Activated naive CD4-positive, alpha-beta T cell treated with anti-CD3 and anti-CD28 coated beads, Interleukin-2, amount 50 U/mL, for 24 hours (primary cell): ENCODE measurements around the gene KCNH3.
A peak's percentile ranks its signal among the peaks of the same experiment; 100 is the strongest.
"Not testable (repeated sequence)": the region's sequence is repeated elsewhere in the genome, so short reads cannot be mapped to it uniquely, and the experiment has no call there.

Source experiments
- H3K27ac Mint-ChIP-seq: one replicate; pipeline ENCODE4 v1.8.0; 2021; ENCODE audit warnings: mild to moderate bottlenecking, mixed read lengths
- H3K27me3 Mint-ChIP-seq: one replicate; pipeline ENCODE4 v1.8.0; 2021; ENCODE audit warnings: mixed read lengths
- H3K36me3 Mint-ChIP-seq: one replicate; pipeline ENCODE4 v1.8.0; 2021; ENCODE audit warnings: mixed read lengths
- H3K4me1 Mint-ChIP-seq: one replicate; pipeline ENCODE4 v1.8.0; 2021; ENCODE audit warnings: mixed read lengths
- H3K4me3 Mint-ChIP-seq: one replicate; pipeline ENCODE4 v1.8.0; 2021; ENCODE audit warnings: mild to moderate bottlenecking, mixed read lengths
- H3K9me3 Mint-ChIP-seq: one replicate; pipeline ENCODE4 v1.8.0; 2021; ENCODE audit warnings: mixed read lengths

KCNH3 gene

DNA sequence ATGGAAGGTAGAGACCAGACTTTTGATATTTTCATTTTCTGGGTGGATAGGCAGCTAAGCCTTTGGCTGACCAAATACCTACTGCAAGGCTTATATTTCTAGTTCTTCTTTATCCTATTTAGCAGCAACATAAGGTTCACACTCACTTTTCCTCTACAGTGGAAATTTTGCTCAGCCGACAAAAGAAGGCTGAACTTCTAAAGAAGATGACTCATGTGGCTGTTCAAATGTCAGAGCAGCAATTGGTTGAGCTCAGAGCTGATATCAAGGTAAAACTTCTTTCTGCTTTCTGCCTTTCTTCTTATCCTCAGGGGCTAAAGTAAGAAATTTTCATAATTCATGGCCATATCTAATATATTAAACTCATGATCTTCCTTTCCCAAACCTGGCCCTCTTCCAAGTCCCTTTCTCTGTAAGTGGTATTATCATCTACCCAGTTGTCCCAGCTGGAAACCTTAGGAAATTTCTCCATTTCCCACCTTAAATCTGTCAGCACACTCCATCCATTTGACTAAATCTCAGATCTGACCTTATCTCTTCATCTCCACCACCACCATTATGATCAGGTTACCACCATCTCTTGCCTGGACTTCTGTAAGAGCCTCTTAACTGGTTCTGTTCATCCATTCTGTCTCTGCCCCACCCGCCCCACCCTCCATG is 19.8 kb upstream of the KCNH3 start:
- Mint-ChIP-seq H3K4me3 (no peak overlapping the region), H3K4me1 (peaks cover 6% of the 10 kb centered on the region), H3K36me3 (no peaks in the 10 kb centered on the region), H3K27me3 (no peaks in the 10 kb centered on the region), H3K27ac (no peak overlapping the region), H3K9me3 (no peaks in the 10 kb centered on the region)

DNA sequence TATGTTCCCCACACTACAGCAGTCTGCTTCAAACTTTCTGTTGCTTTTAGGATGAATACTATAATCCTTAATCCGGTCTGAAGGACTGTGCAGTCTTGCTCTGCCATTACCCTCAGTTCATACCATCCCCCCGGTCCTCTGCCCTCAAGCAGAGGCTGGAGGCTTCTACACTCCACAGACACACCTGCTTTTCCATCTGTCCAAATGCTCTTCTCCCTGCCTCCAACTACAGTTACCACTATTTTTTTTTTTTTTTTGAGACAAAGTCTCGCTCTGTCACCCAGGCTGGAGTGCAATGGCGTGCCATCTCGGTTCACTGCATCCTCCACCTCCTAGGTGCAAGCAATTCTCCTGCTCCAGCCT is 19.3 kb upstream of the KCNH3 start:
- Mint-ChIP-seq H3K36me3 (no peaks in the 10 kb centered on the region), H3K9me3 (no peaks in the 10 kb centered on the region), H3K4me1 (peaks cover 6% of the 10 kb centered on the region), H3K27ac (no peak overlapping the region), H3K4me3 (no peak overlapping the region), H3K27me3 (no peaks in the 10 kb centered on the region)

DNA sequence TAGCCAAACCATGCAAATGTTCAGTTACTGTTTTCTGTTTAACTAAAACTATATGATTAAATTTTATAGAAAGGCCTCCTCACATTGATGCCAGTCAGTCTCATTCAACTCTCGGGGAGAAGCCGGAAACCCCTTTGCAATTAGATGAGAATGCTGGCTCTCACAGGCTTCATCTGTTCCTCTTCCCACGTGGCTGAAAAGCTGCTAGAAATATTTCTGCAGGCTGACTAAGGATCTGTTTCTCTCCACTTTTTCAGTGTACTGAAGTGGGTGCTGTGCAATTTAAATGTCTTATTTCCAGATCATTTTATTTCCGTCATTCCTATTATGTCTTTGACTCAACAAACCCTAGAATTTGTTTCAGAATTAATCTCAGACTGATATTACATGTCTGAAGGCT is 17.4 kb upstream of the KCNH3 start:
- H3K36me3 Mint-ChIP-seq: no peaks in the 10 kb centered on the region
- no peak overlapping the region for H3K4me3 Mint-ChIP-seq
- H3K27ac Mint-ChIP-seq: no peak overlapping the region
- H3K9me3 Mint-ChIP-seq: no peaks in the 10 kb centered on the region
- H3K27me3 Mint-ChIP-seq: no peaks in the 10 kb centered on the region
- H3K4me1 Mint-ChIP-seq: peaks cover 6% of the 10 kb centered on the region

DNA sequence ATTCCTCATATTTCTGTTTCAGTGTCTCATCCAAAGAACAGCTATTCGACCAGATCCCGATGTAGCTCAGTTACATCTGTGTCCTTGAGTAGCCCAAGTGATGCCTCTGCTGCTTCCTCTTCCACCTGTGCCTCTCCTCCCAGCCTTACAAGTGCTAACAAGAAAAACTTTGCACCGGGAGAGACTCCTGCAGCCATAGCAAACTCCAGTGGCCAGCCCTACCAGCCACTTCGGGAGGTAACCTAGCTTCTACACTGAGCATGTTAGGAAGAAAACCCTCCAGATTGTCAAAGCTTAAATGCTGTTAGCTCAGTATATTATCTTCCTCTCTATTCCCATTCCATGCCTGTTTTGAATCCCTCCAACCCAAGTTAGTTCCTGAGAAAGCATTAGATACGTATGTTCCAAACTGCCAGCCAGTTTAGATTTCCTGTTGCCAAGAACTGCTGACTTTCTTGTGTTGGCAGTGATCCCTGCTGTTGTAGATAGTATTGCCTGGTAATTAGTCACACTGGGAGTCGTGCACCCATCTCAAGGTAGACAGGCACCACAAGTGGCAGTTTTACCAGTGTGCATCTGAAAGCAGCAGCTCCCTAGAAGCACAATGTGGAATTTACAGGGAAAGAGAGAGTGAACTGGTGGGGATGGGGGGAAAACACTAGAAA is 14.0 kb upstream of the KCNH3 start:
- Mint-ChIP-seq H3K9me3 (no peaks in the 10 kb centered on the region), H3K36me3 (no peaks in the 10 kb centered on the region), H3K27ac (no peak overlapping the region), H3K27me3 (no peaks in the 10 kb centered on the region), H3K4me1 (no peaks in the 10 kb centered on the region), H3K4me3 (no peak overlapping the region)

DNA sequence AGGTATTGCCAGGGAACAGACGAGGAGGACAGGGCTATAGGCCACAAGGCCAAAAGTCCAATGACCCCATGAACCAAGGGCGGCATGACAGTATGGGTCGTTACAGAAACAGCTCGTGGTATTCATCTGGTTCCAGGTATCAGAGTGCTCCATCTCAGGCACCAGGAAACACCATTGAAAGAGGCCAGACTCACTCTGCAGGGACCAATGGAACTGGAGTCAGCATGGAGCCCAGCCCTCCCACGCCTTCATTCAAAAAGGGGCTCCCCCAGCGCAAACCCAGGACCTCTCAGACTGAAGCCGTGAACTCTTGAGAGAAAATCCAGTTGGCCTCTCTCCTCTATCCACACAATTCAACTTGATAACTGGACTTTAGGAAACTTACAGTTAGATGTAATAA is 12.9 kb upstream of the KCNH3 start:
- H3K36me3 Mint-ChIP-seq: no peaks in the 10 kb centered on the region
- no peaks in the 10 kb centered on the region for H3K4me1 Mint-ChIP-seq
- no peak overlapping the region for H3K4me3 Mint-ChIP-seq
- no peak overlapping the region for H3K27ac Mint-ChIP-seq
- H3K27me3 Mint-ChIP-seq: no peaks in the 10 kb centered on the region
- no peaks in the 10 kb centered on the region for H3K9me3 Mint-ChIP-seq

DNA sequence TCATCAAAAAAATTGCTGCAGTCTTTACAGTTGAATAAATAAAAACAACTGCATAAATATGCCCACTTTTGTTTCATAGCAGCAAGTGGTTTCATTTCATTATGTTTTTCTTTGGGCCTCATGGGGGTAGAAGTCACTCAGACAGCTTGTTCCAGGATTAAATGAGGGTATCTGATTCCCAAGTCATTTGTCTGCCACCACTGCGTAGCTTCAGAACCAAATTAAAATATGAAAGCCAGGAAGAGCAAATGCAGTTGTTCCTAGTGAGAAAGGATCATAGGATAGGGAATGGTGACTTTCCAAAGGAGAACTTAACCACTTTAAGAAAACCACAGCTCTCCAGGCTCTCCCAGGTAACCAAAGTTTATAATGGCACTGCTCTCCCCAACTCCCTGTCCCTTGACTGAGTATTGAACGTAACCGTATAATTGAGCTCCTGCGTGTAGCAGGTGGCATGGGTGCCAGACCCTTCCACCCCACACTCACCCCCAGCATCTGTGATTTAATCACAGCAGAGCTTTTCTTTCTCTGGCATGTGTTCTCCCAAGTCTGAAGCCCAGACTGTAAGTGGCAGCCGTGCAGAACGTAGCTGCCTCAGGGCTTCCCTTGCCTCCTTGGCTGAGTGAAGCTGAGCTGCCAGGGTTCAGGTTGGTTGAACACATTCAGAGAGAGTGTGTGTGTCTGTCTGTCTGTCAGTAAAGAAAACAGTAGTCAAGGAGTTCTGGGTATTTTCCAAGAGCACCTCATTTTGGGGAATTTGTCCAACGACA is 11.3 kb upstream of the KCNH3 start:
- Mint-ChIP-seq H3K27me3 (no peaks in the 10 kb centered on the region), H3K4me1 (no peaks in the 10 kb centered on the region), H3K27ac (no peak overlapping the region), H3K9me3 (no peaks in the 10 kb centered on the region), H3K36me3 (no peaks in the 10 kb centered on the region), H3K4me3 (no peak overlapping the region)

DNA sequence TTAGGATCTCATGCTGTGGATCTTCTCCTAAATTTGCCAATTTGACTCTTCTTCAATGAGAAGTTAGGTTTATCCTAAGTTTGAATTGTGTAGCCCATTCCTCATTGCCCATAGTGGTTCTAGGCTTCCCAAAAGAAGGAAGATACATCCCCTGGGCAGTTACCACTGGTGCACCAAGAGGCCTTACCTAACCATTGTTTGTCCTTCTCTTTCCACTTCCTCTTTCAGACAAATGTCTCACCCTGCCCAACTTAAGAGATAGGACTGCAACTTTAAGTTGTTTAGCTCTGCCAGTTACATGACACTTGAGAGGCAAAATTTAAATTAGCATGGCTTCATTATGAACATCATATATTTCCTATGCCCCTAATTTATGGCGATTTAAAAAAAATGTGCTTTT is 9.4 kb upstream of the KCNH3 start:
- Mint-ChIP-seq H3K4me1 (no peaks in the 10 kb centered on the region), H3K36me3 (no peaks in the 10 kb centered on the region), H3K27ac (no peak overlapping the region), H3K27me3 (no peaks in the 10 kb centered on the region), H3K4me3 (no peak overlapping the region), H3K9me3 (no peaks in the 10 kb centered on the region)

DNA sequence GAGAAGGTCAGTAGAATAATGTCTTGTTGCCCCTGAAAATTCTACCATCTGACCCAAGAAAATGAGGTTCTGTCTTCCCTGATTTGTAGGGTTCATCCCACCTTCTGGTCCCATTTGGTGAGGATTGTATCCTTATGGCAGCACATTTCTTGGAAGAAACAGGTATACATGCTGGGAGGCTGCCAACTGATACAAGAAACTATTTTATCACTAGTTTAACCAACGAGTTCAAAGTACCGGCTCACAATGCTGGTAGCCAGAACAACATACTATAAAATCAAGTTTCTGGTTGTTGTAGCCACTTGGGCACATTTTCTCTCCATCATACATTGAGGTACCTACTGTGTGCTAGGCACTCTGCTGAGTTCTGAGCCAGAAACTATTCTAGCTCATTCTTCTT is 7.1 kb upstream of the KCNH3 start:
- H3K27me3 Mint-ChIP-seq: no peaks in the 10 kb centered on the region
- no peaks in the 10 kb centered on the region for H3K4me1 Mint-ChIP-seq
- no peaks in the 10 kb centered on the region for H3K9me3 Mint-ChIP-seq
- no peak overlapping the region for H3K27ac Mint-ChIP-seq
- H3K4me3 Mint-ChIP-seq: no peak overlapping the region
- H3K36me3 Mint-ChIP-seq: no peaks in the 10 kb centered on the region

DNA sequence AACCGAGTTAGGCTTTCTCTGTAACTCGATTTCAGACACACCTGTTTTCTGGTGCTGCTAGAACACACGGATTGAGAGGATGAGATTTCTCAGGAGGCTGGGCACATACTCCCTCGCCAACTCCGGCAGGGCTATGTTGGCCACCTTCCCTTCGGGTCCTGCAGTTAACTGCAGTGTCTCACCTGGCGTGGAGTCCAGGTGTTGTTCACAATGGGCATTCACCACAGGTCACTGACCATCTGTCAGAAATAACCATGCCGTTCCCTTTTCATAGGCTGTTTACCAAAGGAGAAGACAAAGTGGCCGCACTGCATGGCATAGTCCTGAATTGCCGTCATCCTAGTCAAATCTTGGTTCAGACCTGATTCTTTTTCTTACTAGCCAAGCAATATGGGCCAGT is 5.5 kb upstream of the KCNH3 start:
- no peaks in the 10 kb centered on the region for H3K9me3 Mint-ChIP-seq
- H3K27ac Mint-ChIP-seq: no peak overlapping the region
- no peaks in the 10 kb centered on the region for H3K36me3 Mint-ChIP-seq
- H3K4me3 Mint-ChIP-seq: no peak overlapping the region
- H3K4me1 Mint-ChIP-seq: no peaks in the 10 kb centered on the region
- H3K27me3 Mint-ChIP-seq: no peaks in the 10 kb centered on the region

DNA sequence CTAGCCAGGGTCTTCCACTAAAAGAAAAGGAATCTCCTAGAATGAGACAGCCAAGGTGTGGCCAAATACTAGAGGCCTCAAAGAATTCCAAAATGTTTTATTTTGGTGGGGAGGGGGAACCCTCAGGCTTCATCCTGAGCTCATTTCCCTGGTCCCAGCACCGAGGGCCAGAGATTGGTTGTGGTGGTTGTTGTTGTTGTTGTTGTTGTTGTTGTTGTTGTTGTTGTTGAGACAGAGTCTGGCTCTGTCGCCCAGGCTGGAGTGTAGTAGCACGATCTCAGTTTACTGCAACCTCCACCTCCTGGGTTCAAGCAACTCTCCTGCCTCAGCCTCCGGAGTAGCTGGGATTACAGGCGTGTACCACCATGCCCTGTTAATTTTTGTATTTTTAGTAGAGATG is 4.7 kb upstream of the KCNH3 start:
- H3K4me1 Mint-ChIP-seq, H3K36me3 Mint-ChIP-seq, H3K27ac Mint-ChIP-seq: not testable (repeated sequence)

DNA sequence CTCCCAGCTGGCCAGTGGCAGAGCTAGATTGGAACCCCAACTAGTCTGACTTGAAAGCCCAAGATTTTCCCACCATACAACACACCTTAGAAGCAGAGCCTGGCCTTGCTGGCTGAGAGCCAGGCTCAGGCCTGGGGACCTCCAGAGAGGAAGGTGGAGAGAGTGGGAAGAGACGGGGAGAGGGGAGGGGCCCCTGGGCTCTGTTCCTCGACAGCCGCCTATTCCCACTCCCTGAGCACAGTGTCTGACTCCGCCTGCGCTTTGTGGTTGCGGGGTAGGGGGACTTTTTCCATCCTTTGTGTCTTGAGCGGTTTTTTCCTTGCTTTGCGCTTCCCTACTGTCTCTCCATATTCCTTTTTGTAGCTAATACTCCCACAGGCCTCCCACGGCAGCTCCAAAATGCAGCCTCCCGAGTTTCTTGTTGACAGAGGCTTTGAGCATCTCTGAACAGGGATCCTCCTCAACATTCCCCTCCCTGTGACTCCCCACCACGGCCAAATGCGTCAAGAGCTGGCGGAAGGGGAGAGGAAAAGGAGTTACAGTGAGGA is 4.0 kb upstream of the KCNH3 start:
- Mint-ChIP-seq H3K4me3 (no peak overlapping the region), H3K36me3 (no peaks in the 10 kb centered on the region), H3K9me3 (no peaks in the 10 kb centered on the region), H3K27me3 (no peaks in the 10 kb centered on the region), H3K4me1 (no peaks in the 10 kb centered on the region), H3K27ac (no peak overlapping the region)

More for the DNA sequence above, 4.7 kb upstream of the KCNH3 start:
- not testable (repeated sequence) for H3K4me3 Mint-ChIP-seq, H3K27me3 Mint-ChIP-seq, H3K9me3 Mint-ChIP-seq

DNA sequence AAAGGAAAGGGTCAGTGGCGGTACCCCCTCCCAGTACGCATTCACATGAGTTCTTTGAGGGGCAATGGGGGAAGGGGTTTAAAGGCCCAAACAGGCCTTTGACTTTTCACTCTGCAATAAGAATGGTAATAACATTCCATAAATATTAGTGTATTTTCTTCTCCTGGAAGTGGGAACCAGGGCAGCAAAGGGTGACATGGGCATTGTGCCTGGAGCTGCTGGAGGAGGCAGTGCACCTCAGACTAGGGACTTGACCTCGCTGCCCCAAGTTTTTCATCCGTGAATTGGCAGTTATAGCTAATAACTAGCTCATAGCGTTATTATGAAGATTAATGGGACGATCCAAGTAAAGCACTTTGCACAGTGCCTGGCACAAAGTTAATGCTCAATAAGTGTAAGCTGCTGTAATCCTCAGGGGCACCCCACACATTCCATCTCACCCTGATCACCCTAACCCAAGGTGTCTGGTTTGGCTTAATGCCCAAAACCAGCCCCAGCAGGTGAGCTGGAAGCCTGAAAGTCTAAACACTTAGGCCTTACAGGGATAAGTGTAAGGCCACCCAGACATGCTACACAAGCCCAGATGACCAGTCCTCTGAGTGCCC is 2.8 kb upstream of the KCNH3 start:
- H3K4me1 Mint-ChIP-seq: peaks cover 9% of the 10 kb centered on the region
- H3K36me3 Mint-ChIP-seq: no peaks in the 10 kb centered on the region
- H3K4me3 Mint-ChIP-seq: no peak overlapping the region
- no peak overlapping the region for H3K27ac Mint-ChIP-seq
- no peaks in the 10 kb centered on the region for H3K9me3 Mint-ChIP-seq
- no peaks in the 10 kb centered on the region for H3K27me3 Mint-ChIP-seq

DNA sequence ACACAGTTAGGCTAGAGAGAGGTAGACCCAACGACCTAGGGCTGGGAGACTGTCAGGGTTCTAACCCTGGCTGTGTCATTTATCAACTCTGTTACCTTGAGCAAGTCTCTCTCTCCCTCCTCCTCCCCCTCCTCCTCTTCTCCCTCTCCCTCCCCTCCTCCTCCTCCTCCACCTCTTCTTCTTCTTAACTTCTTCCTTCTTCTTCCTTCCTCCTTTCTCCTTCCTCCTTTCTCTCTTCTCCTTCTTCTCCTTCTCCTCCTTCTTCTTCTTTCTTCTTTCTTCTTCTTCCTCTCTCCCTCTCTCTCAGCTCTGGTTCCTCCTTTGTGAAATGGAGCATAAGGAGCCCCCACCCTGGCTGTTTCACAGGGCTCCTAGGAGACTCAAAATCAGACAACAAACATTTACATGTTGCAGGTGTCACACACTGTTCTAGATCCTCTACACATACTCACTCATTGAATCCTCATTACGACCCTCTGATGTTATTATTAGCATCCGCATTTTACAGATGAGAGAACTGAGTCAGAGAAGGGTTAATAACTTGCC is 2.2 kb upstream of the KCNH3 start:
- no peaks in the 10 kb centered on the region for H3K27me3 Mint-ChIP-seq
- H3K4me1 Mint-ChIP-seq: peaks cover 14% of the 10 kb centered on the region
- no peaks in the 10 kb centered on the region for H3K9me3 Mint-ChIP-seq
- H3K27ac Mint-ChIP-seq: peak overlapping the region; percentile 26
- H3K36me3 Mint-ChIP-seq: no peaks in the 10 kb centered on the region
- H3K4me3 Mint-ChIP-seq: peak overlapping the region; percentile 19

DNA sequence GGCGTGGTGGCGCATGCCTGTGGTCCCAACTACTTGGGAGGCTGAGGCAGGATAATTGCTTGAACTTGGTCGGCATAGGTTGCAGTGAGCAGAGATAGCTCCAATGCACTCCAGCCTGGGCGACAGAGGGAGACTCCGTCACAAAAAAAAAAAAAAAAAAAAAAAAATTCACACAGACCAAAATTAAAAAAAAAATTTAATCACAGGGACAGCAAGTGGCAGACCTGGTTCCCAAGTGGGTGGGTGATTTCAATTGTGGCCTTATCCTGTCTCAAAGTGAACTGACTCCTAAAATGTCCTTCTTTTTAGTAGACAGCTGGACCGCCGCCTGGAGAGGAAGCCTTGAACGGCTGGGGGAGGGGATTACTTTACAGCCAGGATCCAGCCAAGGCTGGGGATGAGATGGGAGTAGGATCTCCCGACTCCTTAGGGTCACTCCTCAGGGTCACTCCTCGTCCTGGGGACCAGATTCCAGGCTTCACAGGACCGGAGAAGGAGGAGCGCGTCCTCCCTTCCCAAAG is 1.5 kb upstream of the KCNH3 start:
- H3K36me3 Mint-ChIP-seq: no peaks in the 10 kb centered on the region
- no peaks in the 10 kb centered on the region for H3K27me3 Mint-ChIP-seq
- H3K4me3 Mint-ChIP-seq: peak overlapping the region; percentile 85
- H3K27ac Mint-ChIP-seq: no peak overlapping the region
- no peaks in the 10 kb centered on the region for H3K9me3 Mint-ChIP-seq
- H3K4me1 Mint-ChIP-seq: peaks cover 16% of the 10 kb centered on the region

DNA sequence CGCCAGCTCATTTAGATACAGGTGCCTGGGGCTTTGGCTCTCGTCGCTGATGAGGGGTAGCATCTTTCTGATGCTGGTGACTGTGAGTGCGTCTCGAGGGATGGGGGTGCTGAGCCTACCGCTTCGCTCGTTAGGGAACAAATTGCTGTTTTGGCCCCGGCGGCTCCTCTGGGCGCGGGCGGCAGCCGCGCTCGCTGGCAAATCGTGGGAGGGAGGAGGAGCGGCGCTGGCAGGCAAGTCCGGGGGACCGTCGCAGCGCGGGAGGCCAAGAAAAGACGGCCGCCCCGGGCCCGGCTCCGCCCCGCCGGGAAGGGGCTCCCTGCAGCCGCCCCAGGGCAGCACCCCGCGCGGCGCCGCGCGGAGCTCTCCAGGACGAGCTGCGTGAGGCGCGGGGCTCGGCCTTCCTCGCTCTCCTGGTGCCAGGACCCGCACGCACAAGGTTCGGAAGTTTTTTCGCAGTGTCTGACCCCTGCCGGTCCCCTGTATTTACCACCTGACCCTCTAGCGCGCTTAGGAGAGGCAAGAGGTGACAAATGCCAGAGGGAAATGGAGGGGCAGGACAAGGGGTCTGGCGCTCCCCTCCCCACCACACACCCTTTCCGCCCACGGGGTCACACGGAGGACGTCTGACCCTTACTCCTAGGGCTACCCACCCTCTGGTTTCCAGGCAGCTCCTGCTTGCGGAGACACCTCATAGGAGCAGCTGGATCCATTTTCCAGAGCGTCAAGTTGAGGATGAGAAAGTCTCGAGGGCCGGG is 899 bp upstream of the KCNH3 start:
- Mint-ChIP-seq H3K36me3 (no peaks in the 10 kb centered on the region), H3K27me3 (no peaks in the 10 kb centered on the region), H3K9me3 (no peaks in the 10 kb centered on the region), H3K4me1 (peaks cover 17% of the 10 kb centered on the region), H3K27ac (no peak overlapping the region), H3K4me3 (peak overlapping the region; percentile 85)
